8988T (cell line): Measurements from ENCODE around the gene DOCK8.
"Not testable (repeated sequence)": the region's sequence is repeated elsewhere in the genome, so short reads cannot be mapped to it uniquely, and the experiment has no call there.

Experiments used
- DNase-seq: peaks from one replicate; pipeline ENCODE4 v3.0.0; 2011

Gene DOCK8

DNA sequence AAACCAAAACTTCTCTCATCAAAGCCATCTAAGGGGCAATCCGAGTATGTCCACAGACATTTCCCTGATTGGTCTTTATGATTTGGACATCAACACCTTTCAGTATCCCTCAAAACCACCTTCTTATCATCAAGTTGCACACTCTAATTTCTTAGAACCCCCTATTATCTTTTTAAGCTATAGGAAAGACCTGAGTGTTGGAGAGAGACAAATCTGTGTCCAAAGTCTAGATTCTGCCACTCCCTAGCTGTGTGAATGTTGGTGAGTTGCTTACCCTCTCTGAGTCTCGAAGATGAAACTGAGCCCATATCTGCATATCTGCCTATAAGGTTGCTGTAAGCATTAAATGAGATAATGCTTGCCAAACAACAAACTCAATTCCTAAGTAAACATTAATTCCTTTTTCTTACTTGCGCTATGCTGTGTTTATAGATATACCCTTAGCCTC is 159.1 kb downstream of the DOCK8 start:
- no peak for DNase-seq

DNA sequence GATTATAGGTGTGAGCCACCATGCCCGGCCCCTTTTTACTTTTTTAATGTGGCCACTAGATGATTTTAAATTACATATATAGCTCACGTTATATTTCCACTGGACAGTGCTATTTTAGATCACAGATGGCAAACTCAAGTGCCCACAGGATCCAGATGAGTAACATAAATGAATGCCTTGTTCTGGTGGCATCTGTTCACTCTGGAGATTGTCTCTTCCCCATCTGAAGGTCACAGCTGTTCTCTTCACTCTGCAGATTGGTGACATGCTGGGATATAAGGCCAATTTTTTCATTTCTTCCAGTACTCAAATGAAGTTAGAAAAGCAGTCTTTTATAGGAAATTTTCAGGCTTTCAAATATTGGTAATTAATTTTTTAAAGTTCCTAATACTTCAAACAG is 160.1 kb downstream of the DOCK8 start:
- no peak for DNase-seq

DNA sequence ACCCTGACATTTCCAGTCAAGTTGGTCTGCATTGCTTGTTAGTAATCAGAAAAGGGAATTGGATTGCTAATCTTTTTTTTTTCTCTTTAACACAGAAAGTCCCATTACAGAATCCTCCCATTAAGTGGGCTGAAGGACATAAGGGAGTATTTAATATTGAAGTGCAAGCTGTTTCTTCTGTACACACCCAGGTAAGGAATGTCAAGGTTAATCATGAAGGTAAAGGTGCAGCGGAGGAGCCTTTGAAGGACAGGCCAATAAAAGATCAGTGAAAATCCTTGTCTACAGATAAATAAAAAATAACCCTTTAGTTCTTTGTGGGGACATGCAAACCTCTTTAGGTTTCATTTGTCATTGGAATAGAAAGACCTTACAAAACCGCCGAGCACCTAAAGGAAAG is 161.4 kb downstream of the DOCK8 start:
- DNase-seq = no peak

DNA sequence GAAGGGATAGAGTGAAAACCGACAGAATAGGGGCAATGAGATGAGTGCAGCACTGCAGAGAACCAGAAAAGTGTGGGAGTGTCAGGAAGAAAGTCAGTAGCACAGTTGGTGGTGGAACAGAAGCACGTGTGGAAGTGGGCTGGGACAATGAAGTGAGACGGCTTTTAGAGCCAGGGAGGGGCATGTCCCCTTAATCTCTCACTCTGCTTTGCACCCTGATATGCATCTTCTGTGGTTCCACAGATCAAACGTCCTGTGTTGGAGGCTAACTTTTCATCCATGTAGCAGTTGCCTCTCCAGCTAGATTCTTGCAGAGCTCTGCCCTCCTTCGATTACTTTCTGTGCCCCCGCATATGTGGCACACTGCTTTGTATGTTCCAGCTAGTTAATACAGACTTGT is 163.6 kb downstream of the DOCK8 start:
- no peak for DNase-seq

DNA sequence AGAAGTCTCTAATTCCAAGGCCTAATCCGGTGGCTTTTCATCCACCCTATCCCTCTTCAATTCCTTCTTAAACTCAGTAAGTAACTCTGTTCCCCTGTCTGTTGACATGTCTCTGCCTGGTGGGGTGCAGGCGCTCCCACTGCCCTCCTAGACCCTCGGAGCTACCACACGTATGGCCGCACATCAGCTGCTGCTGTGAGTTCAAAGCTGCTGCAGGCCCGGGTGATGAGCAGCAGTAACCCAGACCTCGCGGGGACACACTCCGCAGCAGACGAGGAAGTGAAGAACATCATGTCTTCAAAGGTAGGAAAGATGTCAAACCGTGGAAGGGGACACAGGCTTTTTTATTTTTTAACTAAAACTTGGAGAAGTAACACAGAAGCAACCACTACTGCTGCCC is 167.7 kb downstream of the DOCK8 start:
- no peak for DNase-seq

DNA sequence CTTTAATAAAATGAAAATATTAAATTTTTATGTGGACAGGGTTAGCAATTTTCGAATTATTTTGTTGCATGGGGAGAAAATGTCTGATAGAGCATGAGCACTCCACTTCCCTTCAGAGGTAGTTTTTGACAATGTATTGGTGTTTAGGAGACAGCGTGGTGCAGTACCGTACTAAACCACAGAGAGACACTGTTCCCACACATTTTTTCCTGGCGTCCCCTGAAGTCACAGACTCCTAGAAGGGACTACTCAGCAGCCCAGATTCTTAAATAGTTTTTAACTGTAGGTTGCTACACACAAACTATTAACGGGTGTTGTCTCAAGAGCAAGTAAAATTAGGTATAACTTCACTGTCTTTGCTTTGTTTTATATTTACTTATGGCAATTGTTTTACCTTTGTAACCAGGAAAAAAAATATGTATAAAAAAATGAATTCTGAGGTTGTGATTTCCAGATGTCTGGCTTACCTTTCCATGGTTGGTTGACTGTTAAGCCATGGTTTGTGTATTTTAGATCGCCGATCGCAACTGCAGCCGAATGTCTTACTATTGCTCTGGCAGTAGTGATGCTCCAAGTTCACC is 171.2 kb downstream of the DOCK8 start:
- no peak for DNase-seq

DNA sequence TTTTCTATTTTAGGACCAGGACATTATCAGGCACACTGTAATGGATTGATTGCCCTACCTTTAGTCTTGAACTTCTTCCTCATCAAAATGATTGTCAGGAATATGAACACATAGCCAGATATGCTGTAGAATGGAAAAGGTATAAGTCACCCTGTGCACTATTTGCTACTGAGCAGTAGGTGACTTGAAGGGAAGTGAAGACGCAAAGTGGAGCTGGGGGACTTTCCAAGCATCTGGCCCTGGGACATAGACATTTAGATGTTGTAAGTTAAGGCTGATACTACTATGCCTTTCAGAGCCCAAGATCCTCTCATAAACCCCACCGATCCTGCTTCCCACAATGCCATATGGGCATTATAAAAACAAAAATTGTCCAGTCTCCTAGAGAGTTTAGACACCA is 174.5 kb downstream of the DOCK8 start:
- no peak for DNase-seq

DNA sequence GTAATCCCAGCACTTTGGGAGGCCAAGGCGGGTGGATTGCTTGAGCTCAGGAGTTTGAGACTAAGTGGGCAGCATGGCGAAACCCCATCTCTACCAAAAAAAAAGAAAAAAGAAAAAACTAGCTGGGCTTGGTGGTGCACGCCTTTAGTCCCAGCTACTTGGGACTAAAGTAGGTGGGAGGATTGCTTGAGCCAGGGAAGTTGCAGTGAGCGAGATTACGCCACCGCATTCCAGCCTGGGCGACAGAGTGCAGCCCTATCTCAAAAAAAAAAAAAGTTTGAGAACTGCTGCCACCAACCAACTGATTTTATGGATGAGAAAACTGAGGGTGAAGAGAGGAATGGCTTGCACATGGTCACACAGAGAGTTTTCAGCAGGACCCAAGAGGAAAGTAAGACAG is 175.1 kb downstream of the DOCK8 start:
- no peak for DNase-seq

DNA sequence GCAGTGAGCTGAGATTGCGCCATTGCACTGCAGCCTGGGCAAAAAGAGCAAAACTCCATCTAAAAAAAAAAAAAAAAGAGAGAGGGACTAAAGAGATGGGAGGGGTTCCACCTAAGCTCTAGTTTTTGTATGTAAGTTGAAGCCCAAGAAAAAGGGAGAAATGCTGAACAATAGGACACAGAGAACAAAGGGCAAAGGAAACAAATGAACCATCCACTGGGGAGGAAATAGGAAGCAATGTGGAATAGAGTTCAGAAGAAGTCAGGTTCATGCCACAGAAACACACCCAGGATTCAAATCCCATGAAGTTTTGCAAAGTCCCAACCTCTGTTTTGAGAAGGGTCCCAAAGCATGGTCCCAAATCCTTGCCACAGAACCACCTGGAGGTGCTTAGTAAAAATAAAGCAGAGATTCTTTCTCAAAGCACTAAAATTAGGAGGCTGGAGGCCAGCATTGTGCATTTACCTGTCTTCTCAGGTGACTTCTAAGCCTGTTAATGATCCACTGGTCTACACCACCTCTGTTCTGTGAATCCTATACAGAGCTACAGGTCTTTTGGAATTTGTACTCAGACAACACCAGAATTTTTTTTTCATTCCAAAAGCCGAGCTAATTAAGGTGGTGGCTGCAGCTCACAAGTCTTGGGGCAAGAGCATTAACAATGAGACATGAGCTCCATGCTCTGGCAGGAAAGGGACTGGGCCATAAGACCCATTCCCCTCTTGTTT is 177.6 kb downstream of the DOCK8 start:
- no peak for DNase-seq

DNA sequence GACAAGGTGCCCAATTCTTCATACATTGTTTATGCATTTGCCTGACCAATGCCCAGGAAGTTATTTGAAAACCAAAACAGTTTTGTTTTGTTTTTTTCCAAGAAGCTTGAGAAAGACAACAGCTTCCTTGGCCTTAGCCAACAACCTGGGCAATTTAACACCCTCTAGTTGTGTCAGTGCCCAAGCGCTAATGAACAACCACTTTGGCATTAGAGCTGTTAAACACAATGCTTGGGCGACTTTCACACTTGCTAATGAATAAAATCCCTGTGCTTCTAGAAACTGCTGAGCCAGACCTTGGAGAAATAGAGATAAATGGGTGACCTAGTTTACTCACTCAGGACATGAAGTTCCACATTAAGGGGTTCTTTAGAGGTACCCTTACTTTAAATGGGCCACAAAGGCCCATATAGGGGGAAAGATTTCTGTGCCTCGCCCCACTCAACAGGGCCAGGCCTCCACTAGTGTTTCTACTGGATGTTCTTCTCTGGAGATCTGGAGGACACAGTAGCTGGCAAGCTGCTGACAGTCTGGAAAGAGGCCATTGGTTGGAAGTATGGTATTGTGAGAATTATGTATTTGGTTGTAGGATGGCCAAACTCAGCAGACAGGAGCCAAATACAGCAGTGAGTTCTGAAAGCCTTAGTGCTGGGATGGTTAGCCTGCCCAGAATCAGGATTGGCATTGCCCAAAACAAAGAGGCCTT is 179.8 kb downstream of the DOCK8 start:
- no peak for DNase-seq

DNA sequence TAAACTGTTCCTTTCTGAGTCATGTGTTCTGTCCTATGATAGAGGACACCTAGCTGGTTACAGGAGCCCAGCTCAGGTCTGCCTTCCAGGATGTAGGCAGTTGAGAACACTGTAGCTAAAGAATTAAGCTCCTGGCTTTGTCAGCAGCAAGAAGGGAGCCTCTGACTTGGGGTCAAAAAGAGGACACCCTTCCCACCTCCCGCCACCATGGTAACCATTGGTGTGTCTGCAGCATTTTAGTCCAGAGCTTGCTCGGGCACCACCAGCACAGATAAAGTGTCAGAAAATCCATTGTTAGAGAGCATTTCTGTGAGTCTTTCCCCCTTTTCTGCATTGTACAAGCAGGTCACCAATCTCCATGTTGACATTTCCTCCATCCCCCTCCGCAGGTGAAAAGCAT is 181.7 kb downstream of the DOCK8 start:
- no peak for DNase-seq

DNA sequence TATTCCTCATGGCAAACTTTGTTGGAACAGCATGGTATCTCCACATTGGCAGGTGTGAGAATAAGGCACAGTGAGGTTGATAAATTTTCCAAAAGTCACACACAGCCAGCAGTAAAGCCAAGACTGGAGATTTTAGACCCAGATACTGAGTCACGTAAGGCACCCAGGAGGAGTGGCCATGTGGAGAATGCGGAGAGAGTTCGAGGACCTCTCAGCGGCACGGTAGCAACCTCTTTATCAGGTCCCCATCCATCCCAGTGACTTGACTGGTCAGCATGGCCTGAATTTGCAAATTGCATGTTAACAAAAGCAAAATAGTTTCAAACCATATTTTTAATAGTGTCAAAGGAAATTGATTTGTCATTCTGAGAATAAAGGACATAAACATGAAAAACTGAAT is 183.4 kb downstream of the DOCK8 start:
- no peak for DNase-seq

DNA sequence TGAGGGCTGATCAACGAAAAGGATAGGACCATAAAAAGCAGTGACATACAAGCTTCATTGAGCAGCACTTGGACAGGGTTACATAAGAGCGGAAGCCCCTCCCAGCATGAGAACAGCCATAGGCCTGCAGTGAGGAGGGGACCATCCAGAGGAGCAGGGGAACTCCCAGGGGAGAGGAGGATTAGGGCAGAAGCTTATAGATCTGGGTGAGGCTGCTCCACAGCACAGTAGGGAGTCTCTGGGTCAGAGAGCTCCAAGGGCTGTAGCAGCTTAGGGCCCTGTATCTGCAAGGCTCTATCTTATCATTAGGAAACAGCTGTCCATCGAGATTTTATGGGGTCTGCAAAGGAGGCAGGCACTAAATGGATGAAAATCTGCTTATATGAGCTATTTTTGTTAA is 186.6 kb downstream of the DOCK8 start:
- DNase-seq = no peak

DNA sequence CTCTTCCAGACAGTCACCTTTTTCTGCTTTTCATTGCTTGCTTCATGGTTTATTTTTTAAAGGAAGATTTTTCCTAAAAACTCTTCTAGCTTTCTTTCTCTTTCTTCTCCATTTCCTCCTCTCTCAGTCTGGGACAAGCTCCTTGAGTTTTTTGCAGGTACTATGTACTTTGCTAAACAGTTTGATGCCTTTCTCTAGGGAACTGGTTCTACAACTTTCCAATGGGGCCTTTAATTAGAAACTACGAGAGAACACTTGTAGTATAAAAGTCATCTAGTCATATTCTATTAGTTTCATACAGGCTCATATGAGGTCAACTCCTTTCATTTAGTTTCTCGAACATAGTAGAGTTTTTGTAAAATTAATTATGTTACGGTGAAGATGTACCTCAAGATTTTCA is 189.6 kb downstream of the DOCK8 start:
- no peak for DNase-seq

DNA sequence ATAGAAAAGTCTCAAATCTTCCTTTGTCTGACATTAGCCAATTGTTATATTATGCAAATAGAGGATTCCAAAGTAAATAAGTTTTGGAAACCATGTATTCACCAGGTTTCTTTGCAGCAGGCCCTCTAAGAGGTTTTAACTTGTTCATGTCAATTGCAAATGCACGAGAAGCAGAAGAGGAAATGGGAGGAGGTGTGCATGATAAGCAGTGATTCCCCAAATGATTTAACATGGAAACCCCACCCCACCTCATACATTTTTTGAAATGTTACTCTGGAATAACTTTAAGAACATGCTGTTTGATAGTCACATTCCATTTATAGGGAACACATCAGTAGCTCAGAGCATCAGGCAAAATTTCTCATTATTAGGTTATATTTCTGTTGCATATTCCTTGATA is 190.7 kb downstream of the DOCK8 start:
- DNase-seq = no peak

DNA sequence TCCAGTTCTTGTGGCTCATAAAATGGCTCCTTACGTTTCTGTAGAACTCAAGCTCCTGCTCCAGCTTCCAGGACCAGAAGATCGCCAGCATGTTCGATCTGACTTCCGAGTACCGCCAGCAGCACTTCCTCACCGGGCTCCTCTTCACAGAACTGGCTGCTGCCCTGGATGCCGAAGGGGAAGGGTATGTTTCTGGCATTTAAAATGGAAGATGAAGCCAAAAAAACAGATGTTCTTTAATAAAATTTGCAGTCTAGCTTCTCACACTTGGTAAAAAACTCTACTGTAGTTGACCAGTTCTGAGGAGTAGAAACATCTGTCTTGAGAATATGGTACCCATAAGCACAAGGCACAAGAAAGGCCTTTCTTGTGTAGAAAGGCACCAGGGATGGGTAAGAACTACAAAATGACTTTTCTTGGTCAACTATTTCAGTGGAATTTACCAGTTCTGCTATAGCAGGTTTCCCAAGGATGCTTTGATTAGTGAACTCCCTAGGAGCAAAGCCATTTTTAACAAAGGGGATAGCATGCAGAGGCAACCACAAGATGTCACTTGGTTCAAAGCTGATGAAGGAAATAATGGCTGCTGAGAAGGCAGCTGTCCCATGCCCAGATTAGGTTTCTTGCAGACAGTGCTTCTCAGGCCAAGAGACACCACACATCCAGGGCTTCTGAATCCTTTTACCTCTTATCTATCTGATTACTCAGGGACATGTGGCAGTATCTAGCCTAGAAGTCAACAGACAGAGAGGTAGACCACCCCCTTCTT is 192.4 kb downstream of the DOCK8 start:
- DNase-seq = no peak

DNA sequence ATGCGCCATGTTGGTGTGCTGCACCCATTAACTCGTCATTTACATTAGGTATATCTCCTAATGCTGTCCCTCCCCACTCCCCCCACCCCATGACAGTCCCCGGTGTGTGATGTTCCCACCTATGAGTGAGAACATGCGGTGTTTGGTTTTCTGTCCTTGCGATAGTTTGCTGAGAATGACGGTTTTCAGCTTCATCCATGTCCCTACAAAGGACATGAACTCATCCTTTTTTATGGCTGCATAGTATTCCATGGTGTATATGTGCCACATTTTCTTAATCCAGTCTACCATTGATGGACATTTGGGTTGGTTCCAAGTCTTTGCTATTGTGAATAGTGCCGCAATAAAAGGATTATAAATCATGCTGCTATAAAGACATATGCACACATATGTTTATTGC is 195.0 kb downstream of the DOCK8 start:
- not testable (repeated sequence) for DNase-seq

DNA sequence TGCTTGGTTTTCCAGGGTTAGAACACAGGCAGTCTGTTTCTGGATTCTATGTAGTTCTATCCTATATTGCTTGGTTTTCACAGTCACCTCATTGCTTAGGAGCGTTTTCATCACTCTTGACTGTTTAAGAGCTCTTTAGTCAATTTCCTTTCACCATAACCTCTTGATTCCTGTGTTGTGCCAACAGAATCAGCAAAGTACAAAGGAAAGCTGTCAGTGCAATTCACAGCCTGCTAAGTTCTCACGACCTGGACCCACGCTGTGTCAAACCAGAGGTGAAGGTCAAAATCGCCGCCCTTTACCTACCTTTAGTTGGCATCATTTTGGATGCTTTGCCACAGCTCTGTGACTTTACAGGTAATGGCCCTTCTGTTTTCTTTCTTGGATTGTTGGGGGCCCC is 199.9 kb downstream of the DOCK8 start:
- no peak for DNase-seq

DNA sequence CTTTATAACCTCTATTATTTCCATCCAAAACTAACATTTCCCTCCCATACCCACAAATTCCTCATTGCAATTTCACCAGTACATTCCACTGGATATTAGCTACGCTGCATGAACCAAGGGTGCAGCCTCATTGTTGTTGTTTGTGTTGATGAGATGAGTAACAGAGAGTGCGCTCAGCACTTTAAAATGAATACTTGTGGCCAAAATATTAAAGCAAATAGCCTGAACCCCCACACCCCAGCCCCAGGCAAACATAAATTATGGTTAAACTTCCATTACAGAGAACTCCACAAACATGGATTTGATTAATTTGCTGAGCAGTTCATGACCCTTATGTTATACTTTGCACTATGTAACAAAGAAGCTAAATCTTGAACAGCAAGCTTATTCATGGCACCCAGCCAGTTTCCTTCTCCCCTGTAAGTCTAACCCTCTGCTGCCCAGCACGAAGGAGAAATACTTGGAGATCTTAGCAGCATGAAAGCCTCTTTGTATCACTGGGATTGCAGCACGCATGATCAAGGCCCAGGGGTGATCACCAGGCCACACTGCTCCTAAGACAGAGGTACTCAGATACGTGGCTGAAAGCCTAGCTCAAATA is 205.0 kb downstream of the DOCK8 start:
- DNase-seq = no peak

DNA sequence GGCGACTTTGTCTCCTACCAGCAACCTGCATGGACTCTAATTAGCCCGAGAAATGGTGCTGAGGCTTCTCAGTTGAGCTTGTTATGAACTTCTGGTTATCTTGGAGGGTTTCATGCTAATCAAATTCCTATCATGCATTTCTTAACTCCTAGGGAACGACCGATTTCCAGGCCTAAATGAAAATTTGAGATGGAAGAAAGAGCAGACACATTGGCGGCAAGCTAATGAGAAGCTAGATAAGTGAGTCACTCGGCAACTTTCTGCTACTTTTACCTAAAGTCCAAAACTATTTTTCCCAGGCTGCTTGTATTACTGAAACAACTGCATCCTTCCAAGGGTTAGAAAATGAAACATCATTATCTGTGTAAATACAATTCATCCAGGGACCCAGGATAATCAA is 207.2 kb downstream of the DOCK8 start:
- no peak for DNase-seq

DNA sequence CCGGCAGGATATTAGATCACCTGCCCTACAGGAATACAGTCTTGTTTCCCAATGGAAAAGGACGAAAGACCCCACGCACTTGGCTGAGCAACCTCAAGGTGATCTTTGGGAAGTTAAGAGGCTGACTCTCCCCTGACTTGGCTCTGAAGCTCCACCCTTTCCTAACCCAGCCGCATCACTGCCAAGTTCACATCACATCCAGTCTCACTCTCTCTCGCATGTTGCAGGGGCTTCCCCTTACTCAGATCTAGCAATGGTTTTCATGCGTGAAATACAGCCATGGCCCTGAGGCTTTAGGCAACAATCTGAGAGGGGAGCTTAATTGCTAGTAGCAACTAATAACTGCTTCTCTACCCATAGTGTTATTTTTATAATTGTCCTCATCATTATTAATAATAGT is 211.6 kb downstream of the DOCK8 start:
- DNase-seq = no peak

DNA sequence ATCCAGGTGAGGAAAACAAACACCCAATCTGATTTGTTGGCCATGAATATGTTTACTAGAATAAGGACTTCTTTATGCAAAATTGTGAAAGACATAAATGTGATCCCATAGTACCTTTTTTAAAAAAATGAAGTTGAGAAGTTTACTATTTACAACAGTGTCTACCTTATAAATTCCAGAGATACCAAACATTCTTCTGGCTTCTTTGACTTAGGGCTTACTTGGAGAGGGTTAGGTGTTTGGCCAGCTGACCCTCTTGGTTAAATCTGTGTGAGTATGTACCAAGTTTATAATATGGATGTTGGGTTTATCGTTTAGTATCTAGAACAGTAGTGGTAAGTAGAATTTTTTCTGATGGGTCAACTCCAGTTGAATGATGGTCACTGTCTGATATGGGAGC is 212.3 kb downstream of the DOCK8 start:
- no peak for DNase-seq

DNA sequence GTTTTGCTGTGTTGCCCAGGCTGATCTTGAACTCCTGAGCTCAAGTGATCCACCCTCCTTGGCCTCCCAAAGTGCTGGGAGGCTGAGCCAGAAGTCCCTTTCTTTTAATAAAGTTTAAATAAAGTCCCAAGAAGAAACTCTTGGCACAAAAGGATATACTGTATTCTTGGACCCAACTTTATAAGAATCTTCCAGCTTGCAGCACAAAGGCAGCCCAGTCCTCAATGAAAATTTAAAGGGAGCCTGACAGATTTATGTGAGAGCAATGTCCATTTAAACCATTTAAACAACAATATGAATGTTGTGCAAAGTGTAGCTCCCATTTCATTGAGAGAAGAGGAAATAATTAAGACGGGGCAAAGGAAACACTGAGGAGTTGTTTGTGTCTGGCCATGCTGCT is 217.0 kb downstream of the DOCK8 start:
- no peak for DNase-seq
